ENCODE results near the gene THBS2. TPM values are rescaled to one million over a fixed set of nuclear protein-coding genes. Genes with fewer than 3 reads are reported as not detected.

The THBS2 gene
- total and polyA plus RNA-seq, 10 of the 15 experiments (the other 5 are each of a cell fraction or from before 2014, with no cell fraction given): 0.07 to 0.10 TPM; not detected in 8

- RAD21 ChIA-PET (ENCODE audit: unreplicated experiment): no interaction called here
- Histone ChIP-seq H3K36me3 (ENCODE audit: control insufficient read depth in 2 of 2, insufficient read depth in 2 of 2, low read length in 1 of 2) (no peaks in the 10 kb centered on the region), H4K20me1 (ENCODE audit: control insufficient read depth, insufficient read depth) (no peaks in the 10 kb centered on the region), H3K27ac (ENCODE audit: control insufficient read depth, insufficient read depth) (no peak overlapping the region), H2AFZ (ENCODE audit: control insufficient read depth, low read depth, low read length) (no peak overlapping the region), H3K27me3 (replicated peaks in 1 of 2; ENCODE audit: control insufficient read depth in 2 of 2, insufficient read depth in 2 of 2, low read length in 1 of 2) (no peaks in the 10 kb centered on the region), H3K9ac (ENCODE audit: control insufficient read depth, insufficient read depth, low read length) (no peak overlapping the region), H3K4me3 (no peak overlapping the region), H3K9me3 (replicated peaks; ENCODE audit: control insufficient read depth, insufficient read depth, low read length) (no peaks in the 10 kb centered on the region), H3K79me2 (ENCODE audit: control insufficient read depth, insufficient read depth, low read length) (no peaks in the 10 kb centered on the region), H3K4me1 (ENCODE audit: control insufficient read depth, insufficient read depth, low read length) (no peaks in the 10 kb centered on the region), H3K4me2 (ENCODE audit: control insufficient read depth, insufficient read depth) (no peak overlapping the region)
- POLR2A ChIA-PET: no interaction called here
- WGBS (ENCODE audit: insufficient coverage, insufficient replicate concordance, low lambda C conversion rate, missing lambda C conversion rate): 51% methylated on average over 11 of the region's 11 CpGs
- BruUV-seq (replicated peaks): no TSS peak
- TF ChIP-seq SPI1 (IDR thresholded peaks at IDR 0.05; ENCODE audit: borderline replicate concordance, insufficient read depth, low read depth, low read length) (peak; percentile 36; the same call in 1 of the 2 replicates), FOXM1 (IDR thresholded peaks at IDR 0.05; ENCODE audit: low read depth, low read length) (no peak), STAT3 (IDR thresholded peaks at IDR 0.05; ENCODE audit: low read depth, low read length) (no peak), ZNF687 (IDR thresholded peaks at IDR 0.05) (no peak), EZH2 (IDR thresholded peaks at IDR 0.05; ENCODE audit: borderline replicate concordance, control insufficient read depth, low read depth, low read length) (no peak), RB1 (IDR thresholded peaks at IDR 0.05; ENCODE audit: borderline replicate concordance) (no peak)
- CTCF ChIA-PET: no interaction called here
- in situ Hi-C loops (cut with MboI) (no loop called here), intact Hi-C loops (cut with micrococcal nuclease; ENCODE audit: unreplicated experiment) (no loop called here)
- FAIRE-seq (no peak), ATAC-seq (no peak), DNase-seq (ENCODE audit: low read depth, low spot score) (no peak)
- SMC1A ChIA-PET (ENCODE audit: uncharacterized antibody, unreplicated experiment): no interaction called here
These were observed 38.9 kb upstream of the THBS2 start for GRCh38 chr6:169292338-169293124.

Data from GM12878 (cell line).